Panc1 (cell line): ENCODE measurements around the gene TIMMDC1. TPM values are rescaled to one million over a fixed set of nuclear protein-coding genes. Genes with fewer than 3 reads are reported as not detected.
"Not testable (repeated sequence)": the region's sequence is repeated elsewhere in the genome, so short reads cannot be mapped to it uniquely, and the experiment has no call there.

Source experiments
- ATAC-seq: fragments of 200-7000 bp; cut with Tn5 transposase; 2 replicates; pipeline ENCODE4 v1.9.1; 2020; ENCODE audit warnings: mild to moderate bottlenecking, moderate library complexity
- BruUV-seq: library from RNA; stranded (reverse); fragments of 400-500 nt; replicated peaks from 2 replicates; lab custom pipeline; 2021; lab: Mats Ljungman, UMichigan
- CTCF ChIA-PET: fragments of 300-600 bp; sonication (Branson Sonifier 250); formaldehyde crosslinking; loops from one replicate; lab custom pipeline; 2022; ENCODE audit warnings: antibody characterized with exemption; lab: Charles Lee
- POLR2A ChIA-PET: fragments of 300-600 bp; sonication (Branson Sonifier 250); formaldehyde crosslinking; loops from one replicate; lab custom pipeline; 2022; ENCODE audit warnings: antibody characterized with exemption; lab: Charles Lee
- DNase-seq: peaks from one replicate; pipeline ENCODE4 v3.0.0-alpha.2; 2010; ENCODE audit warnings: low read depth, low spot score
- H3K27ac ChIP-seq: 2 replicates; pipeline ENCODE4 v1.5.1; 2011; ENCODE audit warnings: mild to moderate bottlenecking, low read length, inconsistent platforms
- H3K27me3 ChIP-seq: fragments of 200-500 bp; sonication (Bioruptor generic); 2 replicates; pipeline ENCODE4 v1.6.0; 2014; ENCODE audit warnings: low read length, inconsistent platforms; ENCODE audit not compliant: control insufficient read depth, insufficient read depth
- H3K36me3 ChIP-seq: fragments of 200-500 bp; sonication (Bioruptor generic); 2 replicates; pipeline ENCODE4 v1.5.1; 2014; ENCODE audit warnings: inconsistent platforms, mild to moderate bottlenecking, low read length, moderate library complexity; ENCODE audit not compliant: control insufficient read depth, insufficient read depth
- H3K4me1 ChIP-seq: 2 replicates; pipeline ENCODE4 v1.5.1; 2011; ENCODE audit warnings: inconsistent platforms, mild to moderate bottlenecking, low read length, moderate library complexity; ENCODE audit not compliant: control insufficient read depth, insufficient read depth
- H3K4me3 ChIP-seq, 2 experiments: 2 replicates each; pipeline ENCODE4 v1.5.1; 2011 to 2012; ENCODE audit warnings: low read depth in 2 of 2, low read length in 2 of 2, mild to moderate bottlenecking in 2 of 2, inconsistent platforms in 1 of 2, moderate library complexity in 1 of 2
- H3K9me3 ChIP-seq: fragments of 200-500 bp; sonication (Bioruptor generic); 2 replicates; pipeline ENCODE4 v1.5.1; 2014; ENCODE audit warnings: low read depth, mild to moderate bottlenecking, inconsistent platforms, low read length, moderate library complexity; ENCODE audit not compliant: control insufficient read depth, insufficient read depth
- CTCF ChIP-seq: fragments of 450-650 bp; IDR thresholded peaks from 2 replicates; pipeline ENCODE4 v1.5.1; 2017; ENCODE audit warnings: mild to moderate bottlenecking
- POLR2AphosphoS5 ChIP-seq: IDR thresholded peaks from 2 replicates; pipeline ENCODE4 v1.6.1; 2012; ENCODE audit warnings: mild to moderate bottlenecking, low read depth, low read length, moderate library complexity
- REST ChIP-seq, 2 experiments: IDR thresholded peaks; 2 replicates each; pipeline ENCODE4 v1.6.1; 2011 to 2012; ENCODE audit warnings: low read depth in 2 of 2, control low read depth in 1 of 2, low read length in 1 of 2, mild to moderate bottlenecking in 1 of 2, moderate library complexity in 1 of 2; ENCODE audit not compliant: insufficient read depth in 1 of 2
- SIN3A ChIP-seq: IDR thresholded peaks from 2 replicates; pipeline ENCODE4 v1.6.1; 2012; ENCODE audit warnings: low read depth, mild to moderate bottlenecking, low read length, moderate library complexity, borderline replicate concordance; ENCODE audit not compliant: insufficient read depth
- TCF7L2 ChIP-seq: IDR thresholded peaks from 2 replicates; pipeline ENCODE4 v1.6.1; 2011; ENCODE audit warnings: mild to moderate bottlenecking, low read depth, low read length, inconsistent platforms
- in situ Hi-C: cut with HindIII; loops from 2 replicates; pipeline ENCODE4 v1.10.0; 2016; ENCODE audit warnings: low sequenced_read_pairs, low pct_unique_long_range_greater_than_20kb
- intact Hi-C: fragments of 100-400 bp; cut with micrococcal nuclease; formaldehyde crosslinking; loops from one replicate; pipeline ENCODE4 v1.10.0; 2022; ENCODE audit not compliant: unreplicated experiment
- total RNA-seq: library from RNA; stranded (reverse); gene quantifications from one replicate; pipeline ENCODE4 v1.2.1, GENCODE V29; 2021; ENCODE audit not compliant: unreplicated experiment

Gene TIMMDC1
- total RNA-seq, 1 experiment from 2014 or later, result 170 TPM

- no TSS peak for BruUV-seq
- no peak overlapping the region for H3K27ac ChIP-seq
- H3K4me1 ChIP-seq, result no peaks in the 10 kb centered on the region
- no peak for DNase-seq
- TF ChIP-seq POLR2AphosphoS5 (no peak), TCF7L2 (no peak), REST (IDR thresholded peaks at IDR 0.05; ENCODE audit: insufficient read depth in 1 of 2, low read depth in 2 of 2, low read length in 1 of 2) (no peak), SIN3A (no peak), CTCF (no peak)
- no peak for ATAC-seq
- no peaks in the 10 kb centered on the region for H3K27me3 ChIP-seq
- intact Hi-C loops, result loop anchor here (10.0 kb wide), 1 partner anchor 678 kb away; no protein-coding TSS in a partner anchor
- CTCF ChIA-PET, result no interaction called here
- no peaks in the 10 kb centered on the region for H3K9me3 ChIP-seq
- in situ Hi-C loops, result no loop called here
- H3K4me3 ChIP-seq, result no peak overlapping the region
- no peaks in the 10 kb centered on the region for H3K36me3 ChIP-seq
- POLR2A ChIA-PET, result no interaction called here
Observed at GRCh38 chr3:119562307-119562961, 64.1 kb downstream of the TIMMDC1 start.

- H3K36me3 ChIP-seq, DNase-seq, CTCF ChIA-PET, ATAC-seq, H3K4me1 ChIP-seq, H3K4me3 ChIP-seq, BruUV-seq, H3K9me3 ChIP-seq, in situ Hi-C loops, H3K27me3 ChIP-seq, H3K27ac ChIP-seq, POLR2A ChIA-PET: not testable (repeated sequence)
- intact Hi-C loops, result loop anchor here (10.0 kb wide), 1 partner anchor 679 kb away; no protein-coding TSS in a partner anchor
Observed at GRCh38 chr3:119563334-119563733, 65.0 kb downstream of the TIMMDC1 start.

GRCh38 chr3:119569156-119569555 is 70.8 kb downstream of the TIMMDC1 start:
- H3K4me3 ChIP-seq, result no peak overlapping the region
- ChIA-PET CTCF (no interaction called here), POLR2A (no interaction called here)
- intact Hi-C loops (loop anchor here (10.0 kb wide), 1 partner anchor 684 kb away; no protein-coding TSS in a partner anchor), in situ Hi-C loops (no loop called here)
- no peaks in the 10 kb centered on the region for H3K4me1 ChIP-seq
- TF ChIP-seq POLR2AphosphoS5 (no peak), TCF7L2 (no peak), SIN3A (no peak), REST (IDR thresholded peaks at IDR 0.05; ENCODE audit: insufficient read depth in 1 of 2, low read depth in 2 of 2, low read length in 1 of 2) (no peak), CTCF (no peak)
- no peak for ATAC-seq
- no peak overlapping the region for H3K27ac ChIP-seq
- H3K9me3 ChIP-seq, result no peaks in the 10 kb centered on the region
- H3K36me3 ChIP-seq, result no peaks in the 10 kb centered on the region
- H3K27me3 ChIP-seq, result peaks cover 5% of the 10 kb centered on the region
- no peak for DNase-seq
- BruUV-seq, result no TSS peak
